Daoy (cell line): ENCODE results near the gene MEF2B. TPM values are rescaled to one million over a fixed set of nuclear protein-coding genes. Genes with fewer than 3 reads are reported as not detected.

Source experiments
- DNase-seq: peaks from one replicate; pipeline ENCODE4 v3.0.0-alpha.2; 2015; ENCODE audit warnings: low read depth
- total RNA-seq: library from RNA; depleted of rRNA; stranded (reverse); fragments of >200 nt; shearing (Covaris generic); gene quantifications from 2 replicates; pipeline ENCODE4 v1.2.3, GENCODE V29; 2014; rRNA removed

The MEF2B gene
- 0.06 TPM in 1 of 2 replicates, not detected in the other for total RNA-seq

GRCh38 chr19:19170053-19170872 lies at the start of gene MEF2B:
TSS of gene MEF2B (minus strand) at chr19:19170263. CDS start at chr19:19150735, 19,528 bp downstream.
- DNase-seq, result peak; percentile 86

- DNase-seq, result no peak
These were observed 48.8 kb upstream of the MEF2B start for GRCh38 chr19:19218911-19219310.

- DNase-seq, result peak; percentile 44
These were observed 47.0 kb upstream of the MEF2B start for GRCh38 chr19:19217099-19217498.

- DNase-seq, result no peak
These were observed 45.7 kb upstream of the MEF2B start for GRCh38 chr19:19215792-19216191.

- peak; percentile 59 for DNase-seq
These were observed 44.8 kb upstream of the MEF2B start for GRCh38 chr19:19214892-19215291.

DNA sequence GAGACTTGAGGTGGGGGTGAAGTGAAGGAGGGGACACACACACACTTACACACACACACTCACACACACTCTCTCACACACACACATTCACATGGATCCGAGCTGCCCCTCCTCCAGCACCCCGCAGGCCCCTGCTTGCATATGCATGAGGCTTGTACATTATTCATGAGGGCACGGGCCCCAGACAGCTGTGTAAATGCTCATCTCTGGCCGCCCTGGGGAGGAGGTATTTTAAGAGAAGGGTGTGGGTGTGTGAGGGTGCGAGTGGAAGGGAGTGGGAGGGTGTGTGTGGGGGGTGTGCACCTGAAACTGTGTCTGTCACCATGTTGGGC lies 44.1 kb upstream of the MEF2B start:
- DNase-seq, result no peak

DNA sequence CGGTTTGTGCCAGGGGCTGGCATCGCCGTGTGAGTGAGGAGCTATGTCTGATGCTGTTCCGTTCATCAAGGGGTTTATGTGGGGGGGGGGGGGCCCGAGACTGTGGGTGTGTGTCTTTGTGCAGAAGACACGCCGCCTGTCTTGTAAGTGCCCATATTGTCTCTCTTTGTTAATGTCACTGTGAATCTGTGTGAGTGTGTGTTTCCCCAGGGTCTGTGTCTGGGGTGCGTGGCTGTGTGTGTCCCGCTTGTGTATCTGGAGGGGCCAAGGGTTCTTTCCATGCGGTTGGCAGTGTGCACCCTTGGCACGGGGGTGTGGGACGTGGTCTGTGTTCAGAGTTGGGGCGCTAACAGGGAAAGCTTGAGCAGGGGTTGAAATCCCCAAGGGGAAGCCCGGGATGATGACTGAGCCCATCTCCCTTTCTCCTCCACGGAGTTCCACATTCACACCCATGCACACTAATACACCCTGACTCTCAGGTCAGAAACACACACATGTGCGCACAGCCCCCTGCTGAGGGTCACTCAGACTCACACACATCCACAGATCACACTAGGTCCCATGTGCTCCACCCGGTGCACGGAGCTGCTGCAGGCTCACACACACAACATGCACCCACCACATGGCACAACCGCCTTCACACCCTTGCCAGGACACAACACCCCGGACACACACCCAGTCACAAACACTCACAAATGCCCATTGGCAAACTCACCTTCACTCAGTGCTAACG lies 43.5 kb upstream of the MEF2B start:
- no peak for DNase-seq

- no peak for DNase-seq
These were observed 42.9 kb upstream of the MEF2B start for GRCh38 chr19:19212916-19213315.

DNA sequence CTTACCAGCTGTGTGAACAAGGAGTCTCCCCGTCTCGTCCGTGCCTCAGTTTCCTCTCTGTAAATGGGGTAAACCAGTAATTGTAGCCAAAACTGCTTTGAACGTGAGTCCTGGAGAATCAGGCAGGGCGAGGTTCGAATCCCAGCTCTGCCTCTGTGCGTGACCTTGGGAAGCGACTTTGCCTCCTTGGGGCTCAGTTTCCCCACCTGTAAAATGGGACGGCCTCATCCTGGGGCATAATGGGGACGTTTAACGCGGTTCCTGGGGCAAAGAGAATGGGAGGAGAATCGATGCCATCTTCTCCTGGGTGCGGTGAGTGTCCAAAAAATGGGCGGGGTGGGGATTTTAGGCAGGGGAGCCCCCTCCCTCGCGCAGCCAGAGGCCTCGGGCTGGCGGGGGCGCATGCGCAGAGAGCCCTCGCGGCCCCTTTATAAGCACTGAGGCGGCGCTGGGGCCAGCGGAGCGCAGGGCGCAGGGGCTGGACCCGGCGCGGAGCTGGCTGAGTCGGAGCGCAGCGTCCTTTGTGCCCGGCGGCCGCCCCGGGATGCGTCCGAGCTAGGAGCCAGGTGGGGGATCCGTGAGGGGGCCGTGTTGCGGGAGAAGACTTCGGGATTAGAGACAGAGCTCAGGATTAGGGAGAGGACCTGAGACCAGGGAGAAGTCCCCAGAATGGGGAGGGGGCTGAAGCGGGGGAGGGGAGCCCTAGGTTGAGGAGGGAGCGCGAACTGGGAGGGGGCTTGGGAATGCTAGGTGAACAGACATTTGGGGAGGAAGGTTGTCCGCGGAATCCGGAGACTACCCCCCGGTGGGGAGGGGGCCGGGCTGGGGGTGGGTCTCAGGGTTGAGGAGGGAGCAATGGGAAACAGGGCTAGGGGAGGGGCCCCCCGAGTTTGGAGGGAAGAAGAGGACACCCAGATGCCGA lies 41.7 kb upstream of the MEF2B start, which contains the start of gene NCAN:
NCAN (plus strand) TSS at position 460 of the 922 bp plus-strand sequence. CDS start 4,996 bp downstream, outside the sequence.
- DNase-seq, result no peak

DNA sequence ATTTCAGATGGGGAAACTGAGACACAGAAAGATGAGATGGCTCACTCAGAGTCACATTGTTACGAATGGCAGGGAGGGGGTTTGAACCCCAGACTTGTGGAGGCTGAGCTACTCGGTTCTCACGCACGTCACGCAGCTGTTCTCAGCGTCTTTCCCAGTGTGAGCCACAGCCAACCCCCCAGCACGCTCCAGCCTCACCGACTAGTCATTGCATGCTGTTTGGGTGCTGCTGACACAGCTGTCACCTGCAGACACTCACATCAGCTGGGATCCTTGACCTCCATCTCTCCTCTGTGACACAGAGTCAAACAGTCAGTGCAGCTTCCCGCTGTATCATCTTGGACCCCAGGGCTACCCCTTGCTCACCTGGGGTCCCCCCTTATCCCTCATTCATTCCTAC lies 39.3 kb upstream of the MEF2B start:
- peak; percentile 36 for DNase-seq

- no peak for DNase-seq
These were observed 37.8 kb upstream of the MEF2B start for GRCh38 chr19:19207637-19208572.

DNA sequence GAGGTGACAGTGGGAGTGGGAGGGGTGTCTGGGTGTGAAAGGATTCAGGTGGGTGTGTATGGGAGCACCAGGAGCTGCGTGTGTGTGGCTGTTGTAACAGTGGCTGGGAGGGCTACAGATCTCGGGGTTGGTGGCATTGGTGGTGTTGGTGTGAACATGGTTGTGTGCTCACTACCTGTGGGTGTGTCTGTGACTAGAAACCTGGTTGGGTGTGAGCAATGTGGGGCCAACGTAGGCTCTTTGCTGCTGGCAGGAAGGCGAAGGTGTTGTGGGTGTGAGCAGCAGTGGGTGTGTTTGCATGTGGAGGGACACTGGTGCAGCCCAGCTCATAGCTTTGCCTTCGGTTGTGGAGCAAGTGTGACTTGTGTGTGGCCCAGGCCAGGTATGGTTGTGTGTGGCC lies 36.9 kb upstream of the MEF2B start:
- no peak for DNase-seq

DNA sequence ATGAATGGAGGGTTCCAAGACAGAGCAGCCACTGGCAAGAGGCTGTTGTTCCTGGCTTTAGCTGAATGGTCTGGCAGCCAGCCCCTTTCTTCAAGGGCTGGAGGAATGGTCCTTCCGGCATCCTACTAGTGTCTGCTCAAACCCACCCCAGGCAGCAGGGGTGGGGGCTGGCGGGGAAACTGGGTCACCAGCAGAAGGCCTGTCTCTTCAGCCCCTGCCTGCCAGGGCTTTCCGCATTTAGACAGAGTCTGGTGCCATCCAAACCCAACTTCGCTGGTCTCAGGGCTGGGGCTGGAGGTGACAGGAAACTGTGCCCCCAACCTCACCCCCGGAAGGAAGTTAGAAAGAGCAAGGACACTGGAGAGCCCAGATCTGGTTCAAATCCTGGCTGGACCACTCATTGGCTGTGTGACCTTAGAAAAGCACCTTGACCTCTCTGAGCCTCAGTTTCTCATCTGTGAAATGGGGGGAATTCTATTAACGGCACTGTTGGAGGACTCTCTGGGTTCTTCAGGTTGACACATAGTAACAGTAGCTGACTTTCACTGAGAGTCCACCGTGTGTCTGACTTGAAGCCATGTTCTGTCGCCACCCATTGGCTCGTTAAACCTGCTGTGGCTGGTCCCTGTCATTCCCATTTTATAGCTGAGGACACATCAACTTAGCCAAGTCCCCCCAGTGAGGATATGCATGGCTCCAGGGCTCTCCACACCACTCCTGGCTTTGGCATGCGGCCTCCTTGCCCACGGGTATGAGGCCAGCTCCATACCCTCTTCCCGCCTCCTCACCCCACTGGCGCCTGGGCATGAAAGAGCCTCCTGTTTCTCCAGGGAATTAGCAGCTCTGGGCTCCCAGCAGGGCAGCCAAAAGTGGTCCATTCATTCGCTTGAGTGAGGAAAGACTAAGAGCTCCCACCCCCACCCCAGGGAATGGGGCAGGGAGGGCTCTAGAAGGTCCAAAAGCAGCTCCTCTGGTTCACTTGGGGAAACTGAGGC lies 35.6 kb upstream of the MEF2B start:
- DNase-seq, result no peak

- no peak for DNase-seq
These were observed 34.1 kb upstream of the MEF2B start for GRCh38 chr19:19204181-19204580.

GRCh38 chr19:19203012-19203856 lies 33.2 kb upstream of the MEF2B start, which contains the start of gene NR2C2AP:
TSS of gene NR2C2AP (minus strand) at chr19:19203414. CDS start at chr19:19203060, 354 bp downstream.
- DNase-seq, result peak; percentile 96

DNA sequence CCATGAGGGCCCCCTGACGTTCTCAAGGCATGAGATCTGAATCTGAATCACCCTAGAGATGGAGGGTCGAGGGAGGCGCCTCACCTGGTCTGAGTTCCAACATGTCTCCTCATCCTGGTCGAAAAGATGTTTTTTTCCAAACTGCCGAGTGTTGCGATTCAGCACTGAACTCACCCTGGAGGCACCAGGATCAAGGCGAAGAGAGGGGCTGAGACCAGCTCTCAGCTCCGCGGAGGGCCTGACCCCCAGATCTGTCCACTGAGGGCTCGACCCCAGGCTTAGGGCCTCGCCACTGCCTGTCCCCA lies 32.6 kb upstream of the MEF2B start:
- no peak for DNase-seq

- DNase-seq, result no peak
These were observed 31.9 kb upstream of the MEF2B start for GRCh38 chr19:19201697-19202630.

DNA sequence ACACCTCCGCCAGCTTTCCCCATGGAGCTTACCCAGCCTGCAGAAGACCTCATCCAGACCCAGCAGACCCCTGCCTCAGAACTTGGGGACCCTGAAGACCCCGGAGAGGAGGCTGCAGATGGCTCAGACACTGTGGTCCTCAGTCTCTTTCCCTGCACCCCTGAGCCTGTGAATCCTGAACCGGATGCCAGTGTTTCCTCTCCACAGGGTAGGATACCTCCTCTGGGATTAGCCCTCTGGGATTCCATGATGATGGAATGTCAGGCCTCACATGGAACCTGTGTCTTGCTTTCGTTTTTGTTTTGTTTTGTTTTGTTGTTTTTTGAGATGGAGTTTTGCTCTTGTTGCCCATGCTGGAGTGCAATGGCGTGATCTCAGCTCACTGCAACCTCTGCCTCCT lies 23.9 kb upstream of the MEF2B start:
- DNase-seq, result no peak
